D721Med (cell line): ENCODE measurements around the gene CLPSL2.

Experiments
- DNase-seq: peaks from one replicate; pipeline ENCODE4 v3.0.0; 2011; ENCODE audit warnings: low spot score; ENCODE audit not compliant: insufficient read length
- FAIRE-seq: peaks from 2 replicates; lab custom pipeline; 2011; peaks lifted over from hg19 to GRCh38; lab: Jason Lieb, UNC
- CTCF ChIP-seq: IDR thresholded peaks from 2 replicates; pipeline ENCODE4 v1.5.1; 2012; ENCODE audit warnings: mild to moderate bottlenecking, control low read depth; ENCODE audit not compliant: insufficient read depth; ENCODE audit errors: missing control alignments

The CLPSL2 gene

GRCh38 chr6:35750557-35750956 is 25.8 kb upstream of the CLPSL2 start:
- no peak for TF ChIP-seq CTCF
- FAIRE-seq (no peak), DNase-seq (no peak)

- TF ChIP-seq CTCF, result no peak
- no peak for FAIRE-seq
- DNase-seq, result no peak
These were observed 24.8 kb upstream of the CLPSL2 start for GRCh38 chr6:35751594-35751993.

- no peak for TF ChIP-seq CTCF
- no peak for FAIRE-seq
These were observed 24.1 kb upstream of the CLPSL2 start for GRCh38 chr6:35752330-35752729.

GRCh38 chr6:35754452-35755277 is 21.7 kb upstream of the CLPSL2 start:
- TF ChIP-seq CTCF, result peak; percentile 15
- DNase-seq (no peak), FAIRE-seq (no peak)

More at GRCh38 chr6:35752330-35752729, 24.1 kb upstream of the CLPSL2 start:
- no peak for DNase-seq

GRCh38 chr6:35755278-35755924 is 21.0 kb upstream of the CLPSL2 start:
- FAIRE-seq, result no peak

GRCh38 chr6:35757456-35758123 is 18.8 kb upstream of the CLPSL2 start:
- peak; percentile 20 for TF ChIP-seq CTCF
- no peak for DNase-seq
- no peak for FAIRE-seq

More at GRCh38 chr6:35755278-35755924, 21.0 kb upstream of the CLPSL2 start:
- TF ChIP-seq CTCF, result no peak
- DNase-seq, result no peak

GRCh38 chr6:35759426-35759825 is 17.0 kb upstream of the CLPSL2 start:
- DNase-seq (no peak), FAIRE-seq (no peak)
- TF ChIP-seq CTCF, result no peak
